ENCODE data around the gene RASSF7. TPM values are rescaled to one million over a fixed set of nuclear protein-coding genes. Genes with fewer than 3 reads are reported as not detected.

Gene RASSF7
- total RNA-seq, 2 experiments from 2014 or later: 32.7 to 32.8 TPM

GRCh38 chr11:535519-536454, 25.0 kb upstream of the RASSF7 start, which contains the start of gene HRAS:
Gene HRAS (minus strand): TSS chr11:535576.
- ChIA-PET POLR2A (interaction anchor here (0.6 to 2.3 kb wide), 26 partner anchors 11 to 328 kb away, joined by 3 to 10 read pairs (median 4); partner anchors contain the start of genes BET1L, DEAF1, IRF7 and LMNTD2), CTCF (interaction anchor here (0.7 to 2.7 kb wide), 6 partner anchors 15 to 213 kb away, joined by 3 to 11 read pairs (median 4); partner anchors contain the start of gene LMNTD2)
- Mint-ChIP-seq H3K4me3 (peak within 1 kb of the TSS; percentile 84), H3K4me1 (peaks cover 28% of the 10 kb centered on the region), H3K9me3 (no peaks in the 10 kb centered on the region), H3K27me3 (no peaks in the 10 kb centered on the region), H3K36me3 (ENCODE audit: low read depth) (peaks cover 10% of the 10 kb centered on the region), H3K27ac (peak within 1 kb of the TSS; percentile 90)
- peak; percentile 96 for DNase-seq

- peak; percentile 89 for DNase-seq
- POLR2A ChIA-PET: interaction anchor here (1.1 to 2.3 kb wide), 11 partner anchors 20 to 330 kb away, joined by 3 to 10 read pairs (median 6); partner anchors contain the start of genes BET1L, LMNTD2, PHRF1 and RIC8A
- no peaks in the 10 kb centered on the region for H3K27me3 Mint-ChIP-seq
- peak within 1 kb of the TSS; percentile 90 for H3K27ac Mint-ChIP-seq
- CTCF ChIA-PET: interaction anchor here (0.7 to 1.4 kb wide), 4 partner anchors 18 to 212 kb away, joined by 3 to 4 read pairs (median 4); partner anchors contain the start of gene LMNTD2
- H3K36me3 Mint-ChIP-seq (ENCODE audit: low read depth): peaks cover 6% of the 10 kb centered on the region
- H3K4me3 Mint-ChIP-seq: peak within 1 kb of the TSS; percentile 84
- peaks cover 26% of the 10 kb centered on the region for H3K4me1 Mint-ChIP-seq
- no peaks in the 10 kb centered on the region for H3K9me3 Mint-ChIP-seq
Measured at GRCh38 chr11:536841-537621, 23.7 kb upstream of the RASSF7 start, which contains the start of gene LRRC56. Gene LRRC56 (plus strand): TSS chr11:537527. CDS start chr11:540685, 3,158 bp downstream.

- no peak overlapping the region for H3K27ac Mint-ChIP-seq
- peaks cover 2% of the 10 kb centered on the region for H3K36me3 Mint-ChIP-seq (ENCODE audit: low read depth)
- peaks cover 26% of the 10 kb centered on the region for H3K4me1 Mint-ChIP-seq
- no peak for DNase-seq
- no peaks in the 10 kb centered on the region for H3K9me3 Mint-ChIP-seq
- CTCF ChIA-PET: no interaction called here
- peak overlapping the region; percentile 56 for H3K4me3 Mint-ChIP-seq
- no peaks in the 10 kb centered on the region for H3K27me3 Mint-ChIP-seq
- POLR2A ChIA-PET: interaction anchor here (0.7 to 2.1 kb wide), 3 partner anchors 24 to 32 kb away, joined by 3 to 10 read pairs (median 5); no protein-coding TSS in a partner anchor
Measured at GRCh38 chr11:537622-538430, 22.9 kb upstream of the RASSF7 start.

GRCh38 chr11:538431-539051, 22.2 kb upstream of the RASSF7 start:
- Mint-ChIP-seq H3K27me3 (no peaks in the 10 kb centered on the region), H3K9me3 (no peaks in the 10 kb centered on the region), H3K4me3 (no peak overlapping the region), H3K27ac (no peak overlapping the region), H3K36me3 (ENCODE audit: low read depth) (peaks cover 2% of the 10 kb centered on the region), H3K4me1 (peaks cover 26% of the 10 kb centered on the region)
- ChIA-PET POLR2A (interaction anchor here (0.7 kb wide), 1 partner anchor 33 kb away, joined by 3 read pairs; no protein-coding TSS in a partner anchor), CTCF (no interaction called here)
- DNase-seq: no peak

- no peak overlapping the region for H3K4me3 Mint-ChIP-seq
- H3K36me3 Mint-ChIP-seq (ENCODE audit: low read depth): no peaks in the 10 kb centered on the region
- ChIA-PET CTCF (no interaction called here), POLR2A (no interaction called here)
- no peaks in the 10 kb centered on the region for H3K9me3 Mint-ChIP-seq
- H3K4me1 Mint-ChIP-seq: peaks cover 21% of the 10 kb centered on the region
- H3K27me3 Mint-ChIP-seq: no peaks in the 10 kb centered on the region
- no peak overlapping the region for H3K27ac Mint-ChIP-seq
- no peak for DNase-seq
Measured at GRCh38 chr11:539971-540481, 20.7 kb upstream of the RASSF7 start.

- no peaks in the 10 kb centered on the region for H3K36me3 Mint-ChIP-seq (ENCODE audit: low read depth)
- H3K4me1 Mint-ChIP-seq: peaks cover 21% of the 10 kb centered on the region
- H3K9me3 Mint-ChIP-seq: no peaks in the 10 kb centered on the region
- no peaks in the 10 kb centered on the region for H3K27me3 Mint-ChIP-seq
- H3K27ac Mint-ChIP-seq: no peak overlapping the region
- no peak overlapping the region for H3K4me3 Mint-ChIP-seq
- no peak for DNase-seq
- POLR2A ChIA-PET: no interaction called here
- CTCF ChIA-PET: no interaction called here
Measured at GRCh38 chr11:540583-541432, 20.0 kb upstream of the RASSF7 start.

GRCh38 chr11:541433-541885, 19.3 kb upstream of the RASSF7 start:
- Mint-ChIP-seq H3K4me3 (no peak overlapping the region), H3K27me3 (no peaks in the 10 kb centered on the region), H3K27ac (no peak overlapping the region), H3K4me1 (peaks cover 17% of the 10 kb centered on the region), H3K36me3 (ENCODE audit: low read depth) (no peaks in the 10 kb centered on the region), H3K9me3 (no peaks in the 10 kb centered on the region)
- DNase-seq: no peak
- ChIA-PET POLR2A (no interaction called here), CTCF (no interaction called here)

- Mint-ChIP-seq H3K9me3 (no peaks in the 10 kb centered on the region), H3K36me3 (ENCODE audit: low read depth) (no peaks in the 10 kb centered on the region), H3K4me3 (no peak overlapping the region), H3K27ac (no peak overlapping the region), H3K4me1 (no peaks in the 10 kb centered on the region), H3K27me3 (no peaks in the 10 kb centered on the region)
- DNase-seq: no peak
- CTCF ChIA-PET: no interaction called here
- POLR2A ChIA-PET: no interaction called here
Measured at GRCh38 chr11:544817-545166, 16.0 kb upstream of the RASSF7 start.

- ChIA-PET CTCF (no interaction called here), POLR2A (no interaction called here)
- Mint-ChIP-seq H3K9me3 (no peaks in the 10 kb centered on the region), H3K4me3 (no peak overlapping the region), H3K36me3 (ENCODE audit: low read depth) (no peaks in the 10 kb centered on the region), H3K27ac (no peak overlapping the region), H3K27me3 (no peaks in the 10 kb centered on the region), H3K4me1 (no peaks in the 10 kb centered on the region)
- no peak for DNase-seq
Measured at GRCh38 chr11:545171-545570, 15.6 kb upstream of the RASSF7 start.

GRCh38 chr11:548700-549603, 11.8 kb upstream of the RASSF7 start:
- H3K9me3 Mint-ChIP-seq: no peaks in the 10 kb centered on the region
- no peak for DNase-seq
- H3K4me3 Mint-ChIP-seq: no peak overlapping the region
- CTCF ChIA-PET: no interaction called here
- H3K27me3 Mint-ChIP-seq: no peaks in the 10 kb centered on the region
- no peaks in the 10 kb centered on the region for H3K4me1 Mint-ChIP-seq
- no peak overlapping the region for H3K27ac Mint-ChIP-seq
- POLR2A ChIA-PET: interaction anchor here (0.9 kb wide), 1 partner anchor 7 kb away, joined by 3 read pairs; no protein-coding TSS in a partner anchor
- H3K36me3 Mint-ChIP-seq (ENCODE audit: low read depth): no peaks in the 10 kb centered on the region

All from activated CD4-positive, alpha-beta memory T cell treated with anti-CD3 and anti-CD28 coated beads, Interleukin-2, amount 10 ng/mL, durations not matched to agents 7 days and 5 days (primary cell).